CMK (cell line): ENCODE data around the gene PLCXD3.
"Not testable (repeated sequence)": the region's sequence is repeated elsewhere in the genome, so short reads cannot be mapped to it uniquely, and the experiment has no call there.

ENCODE experiments used
- DNase-seq: peaks from one replicate; pipeline ENCODE4 v3.0.0-alpha.2; 2010; ENCODE audit warnings: low read depth

PLCXD3 gene

DNA sequence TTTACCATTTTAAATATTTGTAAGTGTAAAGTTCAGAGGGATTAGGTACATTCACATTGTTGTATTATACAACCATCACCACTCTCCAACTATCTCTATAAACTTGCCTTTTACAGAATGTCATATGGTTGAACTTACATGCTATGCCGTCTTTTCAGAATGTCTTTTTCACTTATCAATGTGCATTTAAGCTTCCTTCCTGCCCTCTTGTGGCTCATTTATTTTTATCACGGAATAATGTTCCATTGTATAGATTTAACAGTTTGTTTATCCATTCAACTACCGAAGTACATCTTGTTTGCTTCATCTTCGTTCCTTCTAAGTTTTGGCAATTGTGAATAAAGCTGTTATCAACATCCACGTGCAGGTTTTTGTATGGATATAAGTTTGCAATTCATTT, 163.8 kb downstream of the PLCXD3 start:
- no peak for DNase-seq

DNA sequence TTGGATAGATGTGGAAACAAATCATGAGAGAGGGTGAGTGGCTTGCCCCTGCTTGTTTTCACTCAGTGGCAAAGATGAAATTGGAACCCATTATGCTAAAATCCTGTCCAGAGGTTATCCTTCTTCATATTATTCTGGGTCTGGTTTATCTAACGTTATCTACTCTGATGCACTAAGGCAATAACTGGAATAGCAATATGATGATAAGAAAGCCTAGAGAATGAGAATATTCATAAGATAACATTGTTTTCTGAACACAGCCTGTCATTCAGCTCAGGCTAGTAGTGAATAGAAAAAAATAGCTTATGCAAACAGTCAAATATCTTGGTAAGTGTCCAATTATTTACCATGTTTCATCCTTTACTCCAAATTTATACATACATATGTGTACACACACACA, 165.1 kb downstream of the PLCXD3 start:
- no peak for DNase-seq

GRCh38 chr5:41339339-41339738, 171.1 kb downstream of the PLCXD3 start:
- no peak for DNase-seq

GRCh38 chr5:41338136-41338675, 172.2 kb downstream of the PLCXD3 start:
- no peak for DNase-seq

DNA sequence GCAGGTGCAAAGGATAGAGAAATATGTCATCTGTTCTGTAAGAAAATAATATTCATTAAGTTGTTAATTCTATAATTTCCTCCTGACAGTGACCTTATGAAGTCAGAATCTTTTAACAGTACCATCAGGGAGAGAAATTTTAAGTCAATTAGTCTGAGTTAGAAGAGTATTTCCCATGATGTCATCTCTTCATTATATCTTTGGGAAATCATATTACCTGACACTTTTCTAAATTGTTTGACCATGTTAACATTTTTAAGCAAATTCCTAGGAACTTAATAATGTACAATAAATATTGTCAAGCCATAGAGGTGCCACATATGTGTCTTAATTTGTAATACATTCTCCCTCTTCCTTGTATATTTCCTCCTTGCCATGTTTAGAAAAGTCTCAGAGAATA, 172.7 kb downstream of the PLCXD3 start:
- DNase-seq: no peak

GRCh38 chr5:41337216-41337615, 173.2 kb downstream of the PLCXD3 start:
- DNase-seq: no peak

- DNase-seq: no peak
Measured at GRCh38 chr5:41336471-41336870, 173.9 kb downstream of the PLCXD3 start.

DNA sequence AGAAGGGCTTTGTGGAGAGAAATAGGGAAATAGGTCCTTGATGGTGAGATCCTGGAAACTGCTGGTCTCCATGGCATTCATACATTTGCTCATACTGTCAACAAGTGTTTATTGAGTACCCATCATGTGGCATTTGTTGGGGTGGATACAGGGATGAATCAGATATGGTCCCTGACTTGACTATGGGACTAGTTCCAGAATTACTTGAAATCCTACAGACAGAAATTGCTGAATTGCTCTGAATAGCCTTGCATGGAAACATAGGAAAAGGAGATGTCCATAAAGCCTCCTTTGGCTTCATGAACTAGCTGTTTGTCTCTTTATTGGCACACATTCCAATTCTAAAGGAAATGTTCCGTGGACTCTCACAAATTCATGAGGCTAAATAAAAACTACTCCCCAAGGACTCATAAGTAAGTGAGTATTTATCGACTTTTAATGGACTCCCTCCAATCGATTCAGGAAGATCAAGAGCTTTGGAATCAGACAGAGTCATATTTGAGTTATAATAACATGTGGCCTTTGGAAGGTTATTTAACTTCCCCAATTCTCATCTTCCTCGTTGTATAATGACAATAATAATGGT, 174.7 kb downstream of the PLCXD3 start:
- no peak for DNase-seq

GRCh38 chr5:41334758-41335157, 175.6 kb downstream of the PLCXD3 start:
- no peak for DNase-seq

DNA sequence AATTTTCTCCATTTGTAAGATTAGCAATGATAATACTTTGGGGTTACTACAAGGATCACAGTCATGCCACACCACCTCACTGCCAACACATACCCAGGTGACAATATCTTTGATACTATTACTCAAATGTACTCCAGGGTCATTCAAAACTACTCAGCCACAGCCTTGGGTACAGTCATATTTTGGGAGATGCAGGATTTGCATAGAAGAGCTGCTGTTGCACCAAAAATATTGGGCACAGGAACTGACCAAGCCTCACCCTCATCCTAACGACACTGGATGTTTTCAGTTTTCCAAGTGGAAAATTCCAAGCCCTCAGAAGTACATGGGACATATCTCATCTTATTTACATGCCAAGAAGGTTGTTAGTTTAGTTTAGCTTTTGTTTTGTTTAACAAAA, 176.2 kb downstream of the PLCXD3 start:
- no peak for DNase-seq

DNA sequence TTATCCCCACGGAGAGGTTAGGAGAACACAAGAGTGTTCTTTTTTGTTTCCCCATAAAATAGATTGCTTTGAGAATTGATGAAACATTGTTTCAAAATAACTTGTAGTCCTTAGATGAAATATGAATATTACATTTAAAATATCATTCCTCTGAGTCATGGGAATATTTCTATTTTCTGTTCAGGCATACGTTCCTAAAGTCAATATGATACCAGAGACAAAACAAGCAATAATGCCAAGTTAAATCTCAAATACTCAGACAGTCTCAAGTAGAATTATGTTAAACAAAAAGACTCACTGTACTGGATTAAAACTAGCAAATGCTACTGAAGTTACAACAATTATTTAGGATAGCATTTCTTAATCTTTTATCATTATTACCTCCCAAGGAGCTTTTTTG, 185.3 kb downstream of the PLCXD3 start:
- DNase-seq: no peak

GRCh38 chr5:41322826-41323225, 187.6 kb downstream of the PLCXD3 start:
- not testable (repeated sequence) for DNase-seq

DNA sequence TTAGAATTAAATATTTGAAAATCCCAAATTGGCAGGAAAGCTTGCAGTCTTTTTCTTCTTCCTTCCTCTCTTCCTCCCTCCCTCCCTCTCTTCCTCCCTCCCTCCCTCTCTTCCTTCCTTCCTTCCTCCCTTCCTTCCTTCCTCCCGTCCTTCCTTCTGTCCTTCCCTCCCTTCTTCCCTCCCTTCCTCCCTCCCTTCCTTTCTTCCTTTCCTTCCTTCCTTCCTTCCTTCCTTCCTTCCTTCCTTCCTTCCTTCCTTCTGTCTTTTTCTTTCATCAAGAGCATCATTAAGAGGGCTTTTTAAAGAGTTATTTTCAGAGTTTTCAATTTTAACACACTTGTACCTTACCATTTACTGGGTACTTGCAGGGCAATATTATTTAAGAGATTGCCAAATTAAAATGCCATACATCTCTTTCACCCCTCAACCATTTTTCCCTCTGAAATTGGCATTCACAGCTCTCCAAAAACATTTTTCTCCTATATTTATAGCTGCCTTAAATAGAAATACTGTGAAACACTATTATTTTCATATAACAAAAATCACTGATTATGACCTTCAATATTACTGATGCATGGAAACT, 197.8 kb downstream of the PLCXD3 start:
- no peak for DNase-seq

DNA sequence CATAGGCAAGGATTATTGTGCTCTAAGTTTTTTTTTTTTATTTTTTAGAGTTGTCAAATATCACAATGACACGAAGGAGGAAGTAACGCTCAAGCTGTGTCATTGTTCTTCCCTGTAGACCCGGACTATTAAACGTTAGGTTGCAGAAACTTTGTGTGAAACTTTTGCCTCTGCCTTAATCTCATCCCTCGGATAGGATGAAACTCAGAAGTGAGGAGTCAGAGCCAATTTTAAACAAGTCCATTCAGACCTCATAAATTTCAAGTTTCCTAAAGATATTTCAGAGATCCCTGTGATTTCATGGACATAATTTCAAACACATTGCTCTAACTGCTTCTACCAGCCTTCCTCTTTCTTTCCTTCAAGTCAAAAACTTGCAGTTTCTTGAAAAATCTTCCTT, 198.3 kb downstream of the PLCXD3 start:
- no peak for DNase-seq

DNA sequence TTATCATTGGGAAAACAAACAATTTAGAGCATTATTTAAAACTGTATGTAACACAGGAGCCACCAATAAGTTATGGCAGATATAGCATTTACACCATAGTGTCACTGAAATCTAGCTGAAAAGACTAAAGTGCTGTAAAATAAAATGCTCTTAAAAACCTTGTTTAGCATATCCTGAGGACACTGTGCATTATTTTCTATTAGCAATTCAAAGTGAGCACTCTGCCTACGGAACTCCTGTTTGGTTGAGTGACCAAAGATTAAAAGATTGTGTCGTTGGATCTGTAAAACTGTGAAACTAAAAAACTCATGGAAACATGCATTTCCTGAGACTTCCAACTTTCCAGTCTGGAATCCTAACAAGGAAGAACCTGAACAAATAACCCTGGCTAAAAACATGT, 201.1 kb downstream of the PLCXD3 start:
- no peak for DNase-seq

DNA sequence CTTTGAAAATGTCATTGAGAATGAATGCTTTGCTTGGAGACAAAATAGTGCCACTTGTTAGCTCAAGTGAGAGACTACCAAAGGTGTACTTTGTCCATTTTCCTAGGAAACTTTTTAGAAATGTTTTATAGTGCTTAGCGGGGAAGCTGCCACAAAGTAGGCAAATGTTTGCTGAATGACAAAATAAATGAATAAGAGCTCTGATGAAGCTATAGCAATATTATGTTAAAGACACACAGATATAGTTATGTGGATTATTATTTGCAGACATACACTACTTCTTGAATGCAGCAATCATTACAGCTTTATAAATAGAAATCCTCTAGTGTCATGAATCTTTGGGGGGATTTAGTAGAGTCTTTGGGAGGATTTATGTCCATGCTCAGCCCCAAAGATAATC, 204.4 kb downstream of the PLCXD3 start:
- no peak for DNase-seq

GRCh38 chr5:41305056-41305455, 205.3 kb downstream of the PLCXD3 start:
- DNase-seq: no peak

DNA sequence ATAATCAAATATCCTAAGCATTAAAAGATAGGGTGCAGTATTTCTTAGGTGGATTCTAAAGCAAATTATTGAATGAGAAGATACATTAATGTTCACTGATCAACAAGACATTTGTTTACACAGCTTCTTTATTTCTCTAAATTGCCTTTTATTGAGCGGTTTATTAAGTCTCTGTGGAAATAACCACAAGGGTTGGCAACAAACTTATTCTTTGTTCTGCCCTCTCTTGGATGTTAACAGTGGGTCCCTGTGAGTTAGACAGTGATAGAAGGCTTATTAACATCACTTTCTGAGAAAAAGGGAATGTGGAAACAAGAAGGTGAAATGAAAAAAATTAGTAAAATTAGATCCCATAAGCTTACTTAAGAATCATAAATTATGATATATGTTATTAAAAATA, 214.3 kb downstream of the PLCXD3 start:
- no peak for DNase-seq

DNA sequence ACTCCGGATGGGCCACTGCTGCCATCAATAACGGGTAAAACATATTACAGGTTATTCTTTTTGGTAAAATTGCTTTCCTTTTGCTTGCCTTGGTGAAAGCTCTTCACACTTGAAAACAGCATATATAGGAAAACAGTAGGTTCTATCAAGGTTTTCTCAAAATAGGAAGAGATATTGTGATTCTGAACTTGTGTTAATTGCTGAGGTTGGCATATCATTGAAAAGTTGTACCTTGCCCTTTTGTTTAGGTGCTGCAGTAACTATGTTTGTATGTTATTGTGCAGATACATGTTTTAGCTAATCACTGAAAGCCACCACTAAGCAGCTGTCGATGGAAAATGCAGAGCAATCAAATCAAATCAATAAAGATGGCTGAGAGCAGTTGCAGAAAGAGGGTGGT, 219.1 kb downstream of the PLCXD3 start:
- no peak for DNase-seq

DNA sequence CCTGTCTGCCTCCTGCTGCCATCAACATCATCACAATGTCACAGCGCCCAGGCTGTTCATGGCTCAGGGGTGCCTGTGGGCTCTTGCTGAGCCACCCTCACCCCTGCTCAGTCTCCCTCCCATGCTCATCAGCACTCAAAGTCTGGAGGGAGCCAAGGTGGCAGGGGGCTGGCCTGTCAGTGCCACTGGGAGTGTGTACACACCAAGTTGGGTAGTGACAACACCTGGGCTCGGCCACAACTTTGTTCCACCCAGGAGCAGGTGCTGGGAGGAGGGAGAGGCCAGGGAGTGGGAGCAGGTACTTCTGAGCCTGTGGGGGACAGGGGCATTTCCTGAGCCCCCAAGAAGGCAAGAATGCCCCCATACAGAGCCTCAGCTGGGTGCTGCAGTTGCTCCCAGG, 219.6 kb downstream of the PLCXD3 start:
- DNase-seq: no peak

DNA sequence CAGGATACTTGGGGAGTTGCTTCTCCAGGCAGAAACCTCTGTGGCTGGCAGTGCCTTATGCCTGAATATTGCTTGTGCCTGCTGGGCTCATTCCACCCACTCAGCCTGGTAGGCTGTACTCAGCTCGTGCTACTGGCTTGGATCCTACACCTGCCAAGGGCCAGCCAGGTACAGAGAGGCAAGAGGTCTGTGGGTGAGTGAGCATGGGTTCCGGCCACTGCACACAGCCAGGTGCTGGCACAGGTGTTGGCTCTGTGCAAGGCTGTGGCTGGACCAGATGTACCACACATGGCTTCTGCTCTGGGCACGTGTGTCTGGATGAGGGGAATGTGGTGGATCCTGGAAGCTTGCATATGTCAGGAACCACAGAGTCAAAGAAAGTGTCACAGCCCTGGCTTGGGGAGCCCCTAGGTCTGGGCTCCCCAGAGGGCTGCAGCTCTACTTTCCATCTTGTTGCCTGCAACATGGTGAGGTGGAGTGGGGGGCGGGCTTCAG, 220.4 kb downstream of the PLCXD3 start:
- no peak for DNase-seq

- DNase-seq: no peak
Measured at GRCh38 chr5:41286696-41287095, 223.7 kb downstream of the PLCXD3 start.

GRCh38 chr5:41286165-41286564, 224.2 kb downstream of the PLCXD3 start:
- no peak for DNase-seq

- DNase-seq: no peak
Measured at GRCh38 chr5:41284938-41285337, 225.5 kb downstream of the PLCXD3 start.
